Common myeloid progenitor, CD34-positive (primary cell): ENCODE results near the gene KLHL26.
A peak's percentile ranks its signal among the peaks of the same experiment; 100 is the strongest.

Source experiments
- CTCF ChIA-PET: fragments of 350-600 bp; sonication (Branson Sonifier 250); formaldehyde crosslinking; loops from one replicate; lab custom pipeline; 2021; ENCODE audit warnings: antibody characterized with exemption; lab: Charles Lee
- POLR2A ChIA-PET: fragments of 350-600 bp; sonication (Branson Sonifier 250); formaldehyde crosslinking; loops from one replicate; lab custom pipeline; 2021; ENCODE audit warnings: antibody characterized with exemption; lab: Charles Lee
- DNase-seq, 3 donors: peaks; one replicate each; pipeline versions ENCODE4 v3.0.0 to v3.0.0-alpha.2; 2013
- H3K27ac ChIP-seq, 2 experiments: 1 replicate in 1 of 2; 2 replicates in 1 of 2; pipeline ENCODE4 v1.7.0; 2013; ENCODE audit warnings: inconsistent platforms in 2 of 2, low read length in 2 of 2, mild to moderate bottlenecking in 2 of 2, low read depth in 1 of 2, moderate library complexity in 1 of 2; ENCODE audit not compliant: severe bottlenecking in 2 of 2, insufficient read depth in 1 of 2, poor library complexity in 1 of 2
- H3K27me3 ChIP-seq, 5 experiments: replicated peaks in 2 of 5; 1 replicate in 3 of 5; 2 replicates in 2 of 5; pipeline versions ENCODE4 v1.6.1 to v1.7.0; 2013; ENCODE audit warnings: low read length in 4 of 5, mild to moderate bottlenecking in 2 of 5, moderate library complexity in 2 of 5, inconsistent platforms in 1 of 5; ENCODE audit not compliant: insufficient read depth in 5 of 5, control insufficient read depth in 4 of 5
- H3K36me3 ChIP-seq, 4 experiments: 1 replicate in 2 of 4; 2 replicates in 2 of 4; pipeline versions ENCODE4 v1.6.1 to v1.7.0; 2013; ENCODE audit warnings: low read length in 3 of 4, control low read depth in 1 of 4, mild to moderate bottlenecking in 1 of 4; ENCODE audit not compliant: control insufficient read depth in 4 of 4, insufficient read depth in 4 of 4
- H3K4me1 ChIP-seq, 4 experiments: 1 replicate in 3 of 4; 2 replicates in 1 of 4; pipeline versions ENCODE4 v1.6.1 to v1.7.1; 2013; ENCODE audit warnings: low read length in 3 of 4, mild to moderate bottlenecking in 3 of 4, control low read depth in 1 of 4, inconsistent platforms in 1 of 4, moderate library complexity in 1 of 4; ENCODE audit not compliant: control insufficient read depth in 4 of 4, insufficient read depth in 4 of 4; ENCODE audit errors: control extremely low read depth in 1 of 4
- H3K4me3 ChIP-seq, 7 experiments: 1 replicate in 4 of 7; 2 replicates in 3 of 7; pipeline versions ENCODE4 v1.5.1 to v1.7.0; 2013; ENCODE audit warnings: mild to moderate bottlenecking in 7 of 7, low read length in 6 of 7, moderate library complexity in 6 of 7, inconsistent platforms in 2 of 7, low read depth in 2 of 7, control low read depth in 1 of 7; ENCODE audit not compliant: insufficient read depth in 4 of 7, control insufficient read depth in 1 of 7; ENCODE audit errors: extremely low read depth in 1 of 7
- H3K9me3 ChIP-seq, 5 experiments: 1 replicate in 4 of 5; 2 replicates in 1 of 5; pipeline versions ENCODE4 v1.6.1 to v1.7.1; 2013; ENCODE audit warnings: low read length in 4 of 5, mild to moderate bottlenecking in 2 of 5, inconsistent platforms in 1 of 5, low read depth in 1 of 5, moderate library complexity in 1 of 5; ENCODE audit not compliant: control insufficient read depth in 4 of 5, insufficient read depth in 2 of 5; ENCODE audit errors: control extremely low read depth in 1 of 5
- WGBS: methylation state at CpG from one replicate; pipeline ENCODE4 v1.1.5; 2013; ENCODE audit not compliant: insufficient coverage; 5-methylcytosine and 5-hydroxymethylcytosine counted together

The KLHL26 gene

DNA sequence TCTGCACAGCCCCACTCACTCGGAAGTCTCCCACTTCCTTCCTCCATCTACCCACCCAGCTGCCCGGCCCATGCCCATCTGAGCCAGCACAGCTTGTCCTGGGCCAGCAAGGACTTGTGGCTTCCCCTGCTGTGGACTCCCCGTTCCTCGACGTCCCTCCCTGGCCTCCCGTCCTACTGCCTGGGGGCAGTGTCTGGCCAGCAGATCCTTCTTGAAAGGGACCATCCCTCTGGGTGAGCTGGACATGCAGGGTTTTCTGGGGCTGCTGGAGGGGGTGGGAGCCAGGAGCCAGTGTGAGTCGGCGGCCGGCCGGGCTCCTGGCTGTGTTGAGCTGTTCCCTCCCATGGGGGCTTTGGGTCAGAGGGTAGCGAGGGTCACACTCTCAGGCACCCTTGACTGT lies 73.4 kb downstream of the KLHL26 start:
- Histone ChIP-seq H3K4me3 (no peak overlapping the region), H3K9me3 (no peaks in the 10 kb centered on the region), H3K27ac (no peak overlapping the region), H3K36me3 (peaks cover 0 to 4% (median 0%) of the 10 kb centered on the region in 4 experiments), H3K4me1 (peaks cover 0 to 20% (median 14%) of the 10 kb centered on the region in 4 experiments), H3K27me3 (no peaks in the 10 kb centered on the region)
- POLR2A ChIA-PET, result interaction anchor here (0.6 kb wide), 2 partner anchors 78 to 176 kb away, joined by 3 read pairs; no protein-coding TSS in a partner anchor
- 8% methylated on average over 5 of the region's 11 CpGs for WGBS
- peak in 1 of 3 donors; percentile 9 for DNase-seq
- CTCF ChIA-PET, result interaction anchor here (1.0 kb wide), 1 partner anchor 397 kb away, joined by 3 read pairs; no protein-coding TSS in a partner anchor

DNA sequence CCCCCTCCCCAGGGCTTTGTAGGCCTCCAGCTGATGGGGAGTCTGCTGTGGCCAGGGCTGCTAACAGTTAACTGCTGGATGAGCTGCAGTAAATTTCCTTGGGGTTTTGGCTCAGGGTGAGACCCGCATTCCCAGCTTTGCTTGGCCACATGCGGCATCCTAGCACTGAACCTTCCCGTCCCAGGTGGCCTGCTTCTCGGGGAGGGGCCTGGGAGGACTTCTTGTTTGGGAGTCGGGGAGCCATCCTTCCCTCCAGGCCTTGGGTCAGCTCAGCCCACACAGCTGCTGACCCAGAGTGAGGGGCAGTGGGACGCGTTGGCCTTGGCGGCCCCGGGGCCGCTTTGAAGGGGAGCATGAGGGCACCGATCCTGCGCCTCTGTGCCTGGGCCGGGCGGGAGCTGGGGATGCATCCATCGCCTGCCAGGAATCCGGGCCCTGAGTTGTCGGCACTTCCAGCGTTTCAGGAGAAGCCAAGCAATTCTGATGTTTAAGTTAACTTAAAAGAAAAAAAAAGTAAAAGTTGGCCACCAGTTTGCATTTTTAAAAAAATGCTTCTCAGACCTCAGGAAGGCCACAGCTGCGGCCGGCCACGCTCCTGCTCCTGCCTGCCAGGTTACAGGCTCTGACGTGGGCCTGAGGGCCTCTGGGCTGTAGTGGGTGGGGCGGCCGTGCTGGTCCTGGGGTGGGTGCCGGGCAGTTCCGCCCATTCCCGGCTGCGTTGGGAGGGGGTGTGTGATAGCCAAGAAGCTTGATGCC lies 74.3 kb downstream of the KLHL26 start:
- H3K4me1 ChIP-seq, result peaks cover 0 to 20% (median 15%) of the 10 kb centered on the region in 4 experiments
- ChIA-PET CTCF (no interaction called here), POLR2A (interaction anchor here (0.5 to 0.7 kb wide), 4 partner anchors 63 to 289 kb away, joined by 3 read pairs; no protein-coding TSS in a partner anchor)
- 99% methylated on average over 22 of the region's 28 CpGs for WGBS
- H3K9me3 ChIP-seq, result no peaks in the 10 kb centered on the region
- H3K27me3 ChIP-seq, result no peaks in the 10 kb centered on the region
- H3K27ac ChIP-seq, result no peak overlapping the region
- DNase-seq, result no peak
- no peak overlapping the region for H3K4me3 ChIP-seq
- H3K36me3 ChIP-seq, result peaks cover 0 to 4% (median 0%) of the 10 kb centered on the region in 4 experiments

DNA sequence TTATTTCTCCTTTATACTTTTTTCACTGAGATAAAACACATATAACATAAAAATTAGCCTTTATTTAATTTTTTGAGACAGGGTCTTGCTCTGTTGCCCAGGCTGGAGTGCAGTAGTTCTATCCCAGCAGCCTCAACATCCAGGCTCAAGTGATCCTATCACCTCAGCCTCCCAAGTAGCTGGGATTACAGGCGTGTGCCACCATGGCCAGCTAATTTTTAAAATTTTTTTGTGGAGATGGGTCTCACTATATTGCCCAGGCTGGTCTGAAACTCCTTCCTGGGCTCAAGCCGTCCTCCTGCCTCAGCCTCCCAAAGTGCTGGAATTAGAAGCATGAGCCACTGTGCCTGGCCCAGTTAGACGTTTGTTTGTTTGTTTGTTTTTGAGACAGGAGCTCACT lies 75.1 kb downstream of the KLHL26 start:
- no peak for DNase-seq
- Histone ChIP-seq H3K9me3 (no peaks in the 10 kb centered on the region), H3K27ac (no peak overlapping the region), H3K4me3 (no peak overlapping the region), H3K27me3 (no peaks in the 10 kb centered on the region), H3K36me3 (peaks cover 0 to 4% (median 0%) of the 10 kb centered on the region in 4 experiments), H3K4me1 (peaks cover 0 to 20% (median 15%) of the 10 kb centered on the region in 4 experiments)
- ChIA-PET CTCF (no interaction called here), POLR2A (interaction anchor here (0.7 kb wide), 1 partner anchor 62 kb away, joined by 3 read pairs; no protein-coding TSS in a partner anchor)
- WGBS, result 100% methylated on average over 2 of the region's 3 CpGs

DNA sequence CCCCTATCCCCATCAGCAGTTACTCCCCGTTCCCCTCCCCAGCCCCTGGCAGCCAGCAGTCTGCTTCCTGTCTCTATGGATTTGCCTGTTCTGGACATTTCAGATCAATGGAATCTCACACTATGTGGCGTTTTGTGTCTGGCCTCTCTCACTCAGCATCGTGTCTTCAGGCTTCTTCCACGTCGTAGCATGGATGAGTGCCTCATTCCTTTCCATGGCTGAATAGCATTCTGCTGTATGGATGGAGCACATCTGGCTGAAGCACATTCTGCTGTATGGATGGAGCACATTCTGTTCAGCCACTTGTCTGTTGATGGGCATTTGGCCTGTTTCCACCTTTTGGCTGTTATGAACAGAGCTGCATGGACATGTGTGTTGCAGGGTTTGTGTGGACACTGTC lies 76.2 kb downstream of the KLHL26 start:
- POLR2A ChIA-PET, result no interaction called here
- Histone ChIP-seq H3K36me3 (peaks cover 0 to 4% (median 0%) of the 10 kb centered on the region in 4 experiments), H3K27me3 (no peaks in the 10 kb centered on the region), H3K27ac (no peak overlapping the region), H3K4me1 (peaks cover 0 to 27% (median 16%) of the 10 kb centered on the region in 4 experiments), H3K4me3 (no peak overlapping the region), H3K9me3 (no peaks in the 10 kb centered on the region)
- CTCF ChIA-PET, result no interaction called here
- no peak for DNase-seq
- 94% methylated on average over 4 of the region's 5 CpGs for WGBS

DNA sequence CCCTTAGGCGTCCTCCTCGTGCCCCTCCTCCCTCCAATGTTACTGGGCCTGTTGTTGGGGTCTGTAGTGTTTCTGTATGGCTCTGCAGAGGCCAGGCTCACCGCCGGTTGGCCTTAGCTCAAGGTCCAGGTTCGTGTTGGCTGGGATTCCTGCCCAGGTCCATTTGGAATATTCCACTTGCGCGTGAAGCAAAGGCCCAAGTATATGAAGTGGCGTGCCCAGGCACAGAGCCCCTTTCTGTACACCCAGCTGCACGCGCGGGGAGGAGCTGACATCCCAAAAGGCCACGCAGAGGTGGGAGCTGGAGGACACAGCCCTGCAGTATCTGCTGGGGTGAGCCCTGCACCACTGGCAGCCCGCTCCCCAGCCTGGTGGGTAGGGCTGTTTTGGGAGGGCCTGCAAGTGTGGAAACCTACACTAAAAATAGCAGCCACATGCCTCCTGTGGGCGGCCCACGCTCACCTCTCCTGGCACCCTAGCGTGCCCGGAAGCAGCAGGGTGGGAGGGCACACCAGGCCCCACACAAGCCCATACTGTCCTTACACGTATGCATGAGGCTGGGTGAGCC lies 76.8 kb downstream of the KLHL26 start:
- H3K4me3 ChIP-seq, result no peak overlapping the region
- H3K27ac ChIP-seq, result no peak overlapping the region
- ChIA-PET POLR2A (no interaction called here), CTCF (no interaction called here)
- peaks cover 0 to 29% (median 19%) of the 10 kb centered on the region in 4 experiments for H3K4me1 ChIP-seq
- WGBS, result 96% methylated on average over 16 of the region's 18 CpGs
- H3K9me3 ChIP-seq, result no peaks in the 10 kb centered on the region
- no peaks in the 10 kb centered on the region for H3K27me3 ChIP-seq
- DNase-seq, result no peak
- peaks cover 0 to 5% (median 0%) of the 10 kb centered on the region in 4 experiments for H3K36me3 ChIP-seq

DNA sequence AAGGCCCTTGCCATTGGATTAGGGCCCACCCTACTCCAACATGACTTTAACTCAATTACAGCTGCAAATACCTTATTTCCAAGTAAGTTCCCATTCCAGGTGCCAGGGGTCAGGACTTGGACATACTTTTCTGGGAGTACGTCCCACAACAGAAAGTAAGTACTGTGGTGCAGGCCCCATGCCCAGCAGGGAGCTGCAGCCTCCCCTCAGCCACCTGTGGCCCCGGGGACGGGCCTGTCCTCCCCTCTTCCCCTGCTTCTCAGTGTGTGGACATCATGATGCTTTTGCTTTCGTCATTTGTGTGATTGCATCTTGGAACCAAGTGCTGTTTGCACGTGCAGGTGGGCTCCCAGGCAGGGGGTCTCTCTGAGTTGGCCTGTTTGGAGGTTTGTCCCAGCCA lies 78.6 kb downstream of the KLHL26 start:
- no peak for DNase-seq
- 88% methylated on average over 3 of the region's 5 CpGs for WGBS
- no peaks in the 10 kb centered on the region for H3K27me3 ChIP-seq
- ChIA-PET POLR2A (no interaction called here), CTCF (no interaction called here)
- no peaks in the 10 kb centered on the region for H3K9me3 ChIP-seq
- H3K4me1 ChIP-seq, result peaks cover 0 to 11% (median 6%) of the 10 kb centered on the region in 4 experiments
- no peak overlapping the region for H3K4me3 ChIP-seq
- H3K36me3 ChIP-seq, result peaks cover 0 to 9% (median 0%) of the 10 kb centered on the region in 4 experiments
- no peak overlapping the region for H3K27ac ChIP-seq

DNA sequence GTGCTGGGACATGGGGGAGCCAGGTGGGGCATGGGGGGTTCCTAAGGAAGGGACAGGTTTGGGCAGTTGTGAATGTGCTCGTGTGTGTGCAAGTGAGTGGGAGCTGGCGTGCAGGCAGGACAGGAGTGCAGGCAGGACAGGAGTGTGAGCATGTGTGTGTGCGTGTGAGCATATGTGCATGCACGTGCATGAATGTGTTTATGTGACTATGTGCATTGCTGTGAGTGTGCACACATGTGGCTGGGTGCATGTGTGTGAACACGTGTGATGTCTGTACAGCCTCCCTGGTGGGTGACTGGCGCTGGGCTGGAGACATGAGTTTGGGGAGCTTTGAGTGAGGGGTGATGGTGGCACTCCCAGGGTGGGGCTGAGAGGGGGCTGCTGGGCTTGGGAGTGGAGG lies 80.0 kb downstream of the KLHL26 start:
- Histone ChIP-seq H3K27ac (no peak overlapping the region), H3K9me3 (no peaks in the 10 kb centered on the region), H3K4me3 (no peak overlapping the region), H3K27me3 (no peaks in the 10 kb centered on the region), H3K4me1 (peaks cover 0 to 11% (median 6%) of the 10 kb centered on the region in 4 experiments), H3K36me3 (peaks cover 0 to 9% (median 0%) of the 10 kb centered on the region in 4 experiments)
- 98% methylated on average over 5 of the region's 6 CpGs for WGBS
- CTCF ChIA-PET, result no interaction called here
- POLR2A ChIA-PET, result interaction anchor here (1.3 kb wide), 1 partner anchor 11 kb away, joined by 3 read pairs; no protein-coding TSS in a partner anchor
- no peak for DNase-seq
